ENCODE results near the gene EEPD1. TPM values are rescaled to one million over a fixed set of nuclear protein-coding genes. Genes with fewer than 3 reads are reported as not detected.

Gene EEPD1
- total RNA-seq, 1 experiment from 2014 or later, result 5.0 TPM

GRCh38 chr7:36291387-36292316 lies 138.6 kb downstream of the EEPD1 start:
- no peaks in the 10 kb centered on the region for H3K79me1 ChIP-seq (ENCODE audit: insufficient read depth, low read depth, low read length, poor library complexity, severe bottlenecking)
- no peak overlapping the region for H2AFZ ChIP-seq (ENCODE audit: low read length)
- H3K9me3 Mint-ChIP-seq, result no peaks in the 10 kb centered on the region
- no peaks in the 10 kb centered on the region; the same call in 1 of the 2 replicates for H3K27me3 Mint-ChIP-seq (ENCODE audit: low read depth)
- H3K4me1 Mint-ChIP-seq, result peaks cover 27 to 30% of the 10 kb centered on the region in 2 experiments
- H3K56ac ChIP-seq (ENCODE audit: insufficient read length, low read depth, low read length), result no peak overlapping the region
- no peaks in the 10 kb centered on the region for H3K9me3 ChIP-seq (ENCODE audit: control insufficient read depth, low read depth, low read length)
- H3K4me1 ChIP-seq (ENCODE audit: insufficient read depth, low read length), result peaks cover 3% of the 10 kb centered on the region; the same call in 1 of the 2 replicates
- no peak overlapping the region for H2BK12ac ChIP-seq (ENCODE audit: insufficient read length, low read depth, low read length)
- no peak overlapping the region for H3T11ph ChIP-seq (ENCODE audit: low read length)
- H2BK15ac ChIP-seq (ENCODE audit: low read depth, low read length), result no peak overlapping the region
- no peak overlapping the region for H4K91ac ChIP-seq (ENCODE audit: insufficient read length, low read depth, low read length)
- H4K8ac ChIP-seq (replicated peaks; ENCODE audit: insufficient read length, low read depth, low read length), result no peak overlapping the region
- H3K4ac ChIP-seq (ENCODE audit: low read depth, low read length), result no peak overlapping the region
- H3K18ac ChIP-seq (ENCODE audit: insufficient read length, low read depth, low read length), result no peak overlapping the region
- H3K4me2 ChIP-seq (ENCODE audit: insufficient read depth, insufficient read length, low read length), result peak overlapping the region; percentile 21
- TF ChIP-seq CTCF (conservative IDR thresholded peaks at IDR 0.05), result peak; percentile 98
- WGBS (ENCODE audit: extremely low coverage, insufficient read length, low lambda C conversion rate), result no CpG with 5 or more reads among the region's 18 CpGs
- peak overlapping the region; percentile 37 to 94 (median 68); a peak in 5 of 7 replicates for H3K27ac Mint-ChIP-seq
- H2AK5ac ChIP-seq (ENCODE audit: insufficient read length, low read length), result no peak overlapping the region
- H2BK120ac ChIP-seq (ENCODE audit: low read depth, low read length, poor library complexity, severe bottlenecking), result no peak overlapping the region
- no peaks in the 10 kb centered on the region for H3K27me3 ChIP-seq (ENCODE audit: insufficient read depth, low read length)
- H4K5ac ChIP-seq (ENCODE audit: insufficient read length, low read depth, low read length), result no peak overlapping the region
- no peaks in the 10 kb centered on the region for H4K20me1 ChIP-seq (ENCODE audit: control insufficient read depth, insufficient read depth, insufficient read length)
- no peak overlapping the region for H3K27ac ChIP-seq (ENCODE audit: insufficient read length, low read depth, low read length)
- H3K36me3 Mint-ChIP-seq (ENCODE audit: insufficient read depth in 1 of 3, low read depth in 3 of 3), result peaks cover 5 to 21% (median 20%) of the 10 kb centered on the region in 3 experiments; a peak in 6 of 7 replicates
- no peak overlapping the region for H3K9ac ChIP-seq (ENCODE audit: extremely low read depth, insufficient read length, low read length)
- H3K4me3 Mint-ChIP-seq, result no peak overlapping the region
- no peak overlapping the region for H3K23ac ChIP-seq (ENCODE audit: insufficient read length, low read depth, low read length)
- no peaks in the 10 kb centered on the region for H3K23me2 ChIP-seq (ENCODE audit: insufficient read length, low read depth, low read length, poor library complexity, severe bottlenecking)
- no peak overlapping the region for H3K14ac ChIP-seq (ENCODE audit: insufficient read depth, low read length)
- no peak overlapping the region for H2BK5ac ChIP-seq (ENCODE audit: insufficient read length, low read length)
- peak; percentile 80 for DNase-seq
- no peak overlapping the region for H2BK20ac ChIP-seq (ENCODE audit: low read depth, low read length, poor library complexity, severe bottlenecking)
- no peaks in the 10 kb centered on the region for H3K79me2 ChIP-seq (ENCODE audit: insufficient read depth, low read length)

All from H9 (cell line).